B cell (primary cell): Measurements from ENCODE around the gene TLE5. TPM values are rescaled to one million over a fixed set of nuclear protein-coding genes. Genes with fewer than 3 reads are reported as not detected.

Experiments used
- ATAC-seq: fragments of 200-7000 bp; cut with Tn5 transposase; one replicate; pipeline ENCODE4 v1.10.0; 2021; ENCODE audit warnings: low read depth, mild to moderate bottlenecking, moderate number of reproducible peaks, moderate library complexity
- CTCF ChIA-PET: fragments of 350-600 bp; sonication (Branson Sonifier 250); formaldehyde crosslinking; loops from one replicate; lab custom pipeline; 2021; ENCODE audit warnings: antibody characterized with exemption, inconsistent platforms; lab: Charles Lee
- POLR2A ChIA-PET: fragments of 350-600 bp; sonication (Branson Sonifier 250); formaldehyde crosslinking; loops from one replicate; lab custom pipeline; 2021; ENCODE audit warnings: antibody characterized with exemption; lab: Charles Lee
- DNase-seq: peaks from one replicate; pipeline ENCODE4 v3.0.0; 2013
- H2AFZ ChIP-seq: 2 replicates; pipeline ENCODE4 v1.6.1; 2012; ENCODE audit warnings: mild to moderate bottlenecking, low read depth, low read length; ENCODE audit not compliant: insufficient read depth, poor library complexity, severe bottlenecking
- H3K27ac ChIP-seq, 2 donors: 1 replicate in 1 of 2; 2 replicates in 1 of 2; pipeline ENCODE4 v1.5.1; 2012 to 2013; ENCODE audit warnings: low read length in 2 of 2, mild to moderate bottlenecking in 2 of 2, moderate library complexity in 1 of 2
- H3K27me3 ChIP-seq, 4 experiments: fragments of 200-600 bp in 1 of 4; sonication (generic) in 1 of 4; replicated peaks in 1 of 4; 1 replicate in 2 of 4; 2 replicates in 2 of 4; pipeline versions ENCODE4 v1.6.1 to v1.7.0; 2013 to 2016; ENCODE audit warnings: low read length in 3 of 4, mild to moderate bottlenecking in 2 of 4, mixed read lengths in 1 of 4, moderate library complexity in 1 of 4; ENCODE audit not compliant: insufficient read depth in 4 of 4, control insufficient read depth in 3 of 4; ENCODE audit errors: control extremely low read depth in 1 of 4
- H3K36me3 ChIP-seq, 2 experiments: replicated peaks in 1 of 2; 1 replicate in 1 of 2; 2 replicates in 1 of 2; pipeline versions ENCODE4 v1.6.1 to v1.7.1; 2013; ENCODE audit warnings: low read length in 1 of 2; ENCODE audit not compliant: insufficient read depth in 2 of 2, control insufficient read depth in 1 of 2; ENCODE audit errors: control extremely low read depth in 1 of 2, extremely low read depth in 1 of 2
- H3K4me1 ChIP-seq, 2 donors: fragments of 200-600 bp in 1 of 2; sonication (generic) in 1 of 2; 1 replicate in 1 of 2; 2 replicates in 1 of 2; pipeline versions ENCODE4 v1.5.1 to v1.6.1; 2013 to 2017; ENCODE audit warnings: low read length in 2 of 2; ENCODE audit not compliant: control insufficient read depth in 2 of 2, insufficient read depth in 2 of 2
- H3K4me2 ChIP-seq: replicated peaks from 2 replicates; pipeline ENCODE3; 2012; ENCODE audit warnings: mild to moderate bottlenecking, low read depth, low read length; ENCODE audit not compliant: poor library complexity, severe bottlenecking
- H3K4me3 ChIP-seq, 5 experiments: fragments of 200-600 bp in 1 of 5; sonication (generic) in 1 of 5; 1 replicate in 3 of 5; 2 replicates in 2 of 5; pipeline versions ENCODE4 v1.5.1 to v1.7.0; 2011 to 2016; ENCODE audit warnings: low read length in 4 of 5, mild to moderate bottlenecking in 4 of 5, low read depth in 2 of 5, control low read depth in 1 of 5, moderate library complexity in 1 of 5; ENCODE audit not compliant: insufficient read depth in 1 of 5; ENCODE audit errors: control extremely low read depth in 1 of 5, extremely low read depth in 1 of 5
- H3K79me2 ChIP-seq: fragments of 200-600 bp; sonication (generic); one replicate; pipeline ENCODE4 v1.6.0; 2016; ENCODE audit warnings: low read length; ENCODE audit not compliant: control insufficient read depth, insufficient read depth
- H3K9ac ChIP-seq: fragments of 200-600 bp; sonication (generic); 2 replicates; pipeline ENCODE4 v1.6.1; 2017; ENCODE audit warnings: mild to moderate bottlenecking, low read length, moderate library complexity
- H3K9me3 ChIP-seq, 3 donors: one replicate each; pipeline versions ENCODE4 v1.6.1 to v1.7.1; 2013; ENCODE audit warnings: low read length in 2 of 3; ENCODE audit not compliant: control insufficient read depth in 2 of 3, insufficient read depth in 1 of 3; ENCODE audit errors: control extremely low read depth in 1 of 3
- H4K20me1 ChIP-seq: 2 replicates; pipeline ENCODE4 v1.6.0; 2012; ENCODE audit warnings: mild to moderate bottlenecking, low read length; ENCODE audit not compliant: insufficient read depth, control insufficient read depth, poor library complexity, severe bottlenecking
- H3K27ac Mint-ChIP-seq: one replicate; pipeline ENCODE4 v1.8.0; 2021; ENCODE audit warnings: mixed read lengths
- H3K27me3 Mint-ChIP-seq: one replicate; pipeline ENCODE4 v1.8.0; 2021; ENCODE audit warnings: mixed read lengths
- H3K4me1 Mint-ChIP-seq: one replicate; pipeline ENCODE4 v1.8.0; 2021; ENCODE audit warnings: mixed read lengths
- H3K4me3 Mint-ChIP-seq: one replicate; pipeline ENCODE4 v1.8.0; 2021; ENCODE audit warnings: mixed read lengths
- H3K9me3 Mint-ChIP-seq: one replicate; pipeline ENCODE4 v1.8.0; 2022; ENCODE audit warnings: mixed read lengths; ENCODE audit not compliant: insufficient read depth
- EZH2 ChIP-seq: IDR thresholded peaks from 2 replicates; pipeline ENCODE4 v1.6.1; 2012; ENCODE audit warnings: borderline replicate concordance, low read depth, mild to moderate bottlenecking, moderate library complexity, low read length; ENCODE audit not compliant: insufficient read depth, poor library complexity, severe bottlenecking
- WGBS: methylation state at CpG from one replicate; pipeline ENCODE4 v1.1.5; 2013; ENCODE audit warnings: missing lambda C conversion rate; ENCODE audit not compliant: insufficient coverage; 5-methylcytosine and 5-hydroxymethylcytosine counted together
- intact Hi-C: fragments of 100-400 bp; cut with micrococcal nuclease; formaldehyde crosslinking; loops from one replicate; pipeline ENCODE4 v1.10.0; 2022
- polyA plus RNA-seq: library from polyadenylated mRNA; depleted of rRNA; stranded (reverse); fragments of >200 nt; gene quantifications from 2 replicates; pipeline ENCODE4 v1.2.3, GENCODE V29; 2012
- total RNA-seq, 2 donors: library from RNA; stranded (reverse); fragments of 120-200 nt in 1 of 2; gene quantifications; 1 replicate in 1 of 2; 2 replicates in 1 of 2; pipeline versions ENCODE4 v1.2.3 to v1.2.4, GENCODE V29; 2013 to 2022
- TF ChIP-seq, protein P1 (sequence below): fragments of 200-600 bp; IDR thresholded peaks from one replicate; pipeline ENCODE4 v1.8.0; 2022; ENCODE audit warnings: antibody characterized with exemption, mild to moderate bottlenecking

TLE5 gene
- total and polyA plus RNA-seq, 2 donors (not counting 1 experiment from before 2014, with no cell fraction given): 697 to 1,132 TPM

DNA sequence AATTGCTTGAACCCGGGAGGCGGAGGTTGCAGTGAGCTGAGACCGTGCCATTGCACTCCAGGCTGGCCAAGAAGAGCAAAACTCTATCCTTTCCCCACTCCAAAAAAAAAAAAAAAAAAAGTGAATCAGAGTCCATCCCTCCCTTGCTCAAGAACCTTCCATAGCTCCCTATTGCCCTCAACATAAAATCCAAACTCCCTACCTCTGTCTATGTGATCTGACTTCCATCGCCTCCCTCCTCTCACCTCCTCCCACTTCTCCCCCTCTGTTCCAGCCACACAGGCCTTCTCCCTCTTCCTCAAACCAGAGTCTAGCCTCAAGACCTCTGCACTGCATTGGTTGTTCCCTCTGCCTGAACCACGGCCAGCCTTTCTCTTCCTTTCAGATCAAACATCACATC lies 23.2 kb downstream of the TLE5 start:
- POLR2A ChIA-PET: interaction anchor here (0.6 to 0.8 kb wide), 2 partner anchors 27 to 1142 kb away, joined by 3 to 4 read pairs; no protein-coding TSS in a partner anchor
- 71% methylated on average over 3 of the region's 5 CpGs for WGBS

DNA sequence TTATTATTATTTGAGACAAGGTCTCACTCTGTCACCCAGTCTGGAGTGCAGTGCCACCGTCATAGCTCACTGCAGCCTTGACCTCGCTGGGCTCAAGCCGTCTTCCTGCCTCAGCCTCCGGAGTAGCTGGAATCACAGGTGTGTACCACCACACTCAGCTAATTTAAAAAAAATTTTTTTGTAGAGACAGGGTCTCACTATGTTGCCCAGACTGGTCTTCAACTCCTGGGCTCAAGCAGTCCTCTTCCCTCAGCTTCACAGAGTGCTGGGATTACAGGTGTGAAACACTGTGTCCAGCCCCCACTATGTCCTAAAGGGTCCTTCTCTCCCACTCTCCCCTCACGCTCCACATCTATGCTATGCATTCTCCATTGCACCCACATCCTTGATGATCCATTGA lies 24.1 kb downstream of the TLE5 start:
- CTCF ChIA-PET: interaction anchor here (0.7 to 1.8 kb wide), 3 partner anchors 10 to 76 kb away, joined by 3 to 6 read pairs (median 4); no protein-coding TSS in a partner anchor

More for the DNA sequence above, 23.2 kb downstream of the TLE5 start:
- H3K4me1 Mint-ChIP-seq: peaks cover 30% of the 10 kb centered on the region
- ATAC-seq (no peak), DNase-seq (no peak)
- intact Hi-C loops: no loop called here
- no peak overlapping the region for H3K4me3 Mint-ChIP-seq
- Histone ChIP-seq H4K20me1 (no peaks in the 10 kb centered on the region), H3K27ac (no peak overlapping the region), H3K27me3 (peaks cover 0 to 8% (median 0%) of the 10 kb centered on the region in 4 experiments), H3K4me3 (no peak overlapping the region), H3K4me2 (no peak overlapping the region), H3K9me3 (no peaks in the 10 kb centered on the region), H3K9ac (no peak overlapping the region), H3K79me2 (no peaks in the 10 kb centered on the region), H2AFZ (no peak overlapping the region), H3K4me1 (peaks cover 15 to 30% of the 10 kb centered on the region in 2 donors), H3K36me3 (no peaks in the 10 kb centered on the region)
- peaks cover 5% of the 10 kb centered on the region for H3K27me3 Mint-ChIP-seq
- H3K27ac Mint-ChIP-seq: peak overlapping the region; percentile 60
- H3K9me3 Mint-ChIP-seq: no peaks in the 10 kb centered on the region
- TF ChIP-seq, protein P1, sequence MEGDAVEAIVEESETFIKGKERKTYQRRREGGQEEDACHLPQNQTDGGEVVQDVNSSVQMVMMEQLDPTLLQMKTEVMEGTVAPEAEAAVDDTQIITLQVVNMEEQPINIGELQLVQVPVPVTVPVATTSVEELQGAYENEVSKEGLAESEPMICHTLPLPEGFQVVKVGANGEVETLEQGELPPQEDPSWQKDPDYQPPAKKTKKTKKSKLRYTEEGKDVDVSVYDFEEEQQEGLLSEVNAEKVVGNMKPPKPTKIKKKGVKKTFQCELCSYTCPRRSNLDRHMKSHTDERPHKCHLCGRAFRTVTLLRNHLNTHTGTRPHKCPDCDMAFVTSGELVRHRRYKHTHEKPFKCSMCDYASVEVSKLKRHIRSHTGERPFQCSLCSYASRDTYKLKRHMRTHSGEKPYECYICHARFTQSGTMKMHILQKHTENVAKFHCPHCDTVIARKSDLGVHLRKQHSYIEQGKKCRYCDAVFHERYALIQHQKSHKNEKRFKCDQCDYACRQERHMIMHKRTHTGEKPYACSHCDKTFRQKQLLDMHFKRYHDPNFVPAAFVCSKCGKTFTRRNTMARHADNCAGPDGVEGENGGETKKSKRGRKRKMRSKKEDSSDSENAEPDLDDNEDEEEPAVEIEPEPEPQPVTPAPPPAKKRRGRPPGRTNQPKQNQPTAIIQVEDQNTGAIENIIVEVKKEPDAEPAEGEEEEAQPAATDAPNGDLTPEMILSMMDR: no peak
- TF ChIP-seq EZH2: no peak
- CTCF ChIA-PET: interaction anchor here (0.7 to 1.5 kb wide), 2 partner anchors 15 to 77 kb away, joined by 3 to 6 read pairs; no protein-coding TSS in a partner anchor

More for the DNA sequence above, 24.1 kb downstream of the TLE5 start:
- H3K4me2 ChIP-seq: no peak overlapping the region
- no peak overlapping the region for H3K9ac ChIP-seq
- no peaks in the 10 kb centered on the region for H4K20me1 ChIP-seq
- H3K27me3 Mint-ChIP-seq: peaks cover 5% of the 10 kb centered on the region
- no peak overlapping the region for H3K4me3 Mint-ChIP-seq
- no peak overlapping the region for H3K27ac Mint-ChIP-seq
- H3K27ac ChIP-seq: no peak overlapping the region
- WGBS: 100% methylated on average over 1 of the region's 5 CpGs
- no peak for DNase-seq
- intact Hi-C loops: no loop called here
- ATAC-seq: no peak
- no peaks in the 10 kb centered on the region for H3K9me3 Mint-ChIP-seq
- no peak overlapping the region for H2AFZ ChIP-seq
- H3K4me1 ChIP-seq: peaks cover 15 to 30% of the 10 kb centered on the region in 2 donors
- no peaks in the 10 kb centered on the region for H3K36me3 ChIP-seq
- POLR2A ChIA-PET: interaction anchor here (3.5 to 3.7 kb wide), 2 partner anchors 14 to 22 kb away, joined by 13 to 35 read pairs; partner anchors contain the start of gene TLE5
- H3K27me3 ChIP-seq: peaks cover 0 to 8% (median 0%) of the 10 kb centered on the region in 4 experiments
- peaks cover 29% of the 10 kb centered on the region for H3K4me1 Mint-ChIP-seq
- no peaks in the 10 kb centered on the region for H3K79me2 ChIP-seq
- TF ChIP-seq EZH2: no peak
- TF ChIP-seq, protein P1: no peak
- H3K4me3 ChIP-seq: no peak overlapping the region
- no peaks in the 10 kb centered on the region for H3K9me3 ChIP-seq
